ENCODE results near the gene TBC1D17. TPM values are rescaled to one million over a fixed set of nuclear protein-coding genes. Genes with fewer than 3 reads are reported as not detected.

The TBC1D17 gene
- total and polyA plus RNA-seq, 4 donors: 11.3 to 27.9 (median 17.2) TPM

GRCh38 chr19:49912965-49913685 is 35.6 kb downstream of the TBC1D17 start:
- Histone ChIP-seq H3K4me3 (ENCODE audit: low read depth in 1 of 3, low read length in 3 of 3) (no peak overlapping the region), H3K27ac (ENCODE audit: low read depth in 1 of 2, low read length in 2 of 2) (no peak overlapping the region), H3K9ac (ENCODE audit: low read depth in 1 of 2, low read length in 2 of 2) (no peak overlapping the region), H3K27me3 (ENCODE audit: control insufficient read depth in 4 of 4, insufficient read depth in 4 of 4, low read length in 3 of 4) (no peaks in the 10 kb centered on the region), H3K36me3 (ENCODE audit: control insufficient read depth in 4 of 4, insufficient read depth in 3 of 4, low read depth in 1 of 4, low read length in 3 of 4) (peaks cover 2 to 24% (median 14%) of the 10 kb centered on the region in 4 donors), H3K9me3 (ENCODE audit: control insufficient read depth in 4 of 4, low read length in 3 of 4) (no peaks in the 10 kb centered on the region), H3K4me1 (ENCODE audit: control insufficient read depth in 4 of 4, insufficient read depth in 4 of 4, low read length in 3 of 4) (peaks cover 0 to 25% (median 11%) of the 10 kb centered on the region in 4 donors)
- 84% methylated on average over 21 of the region's 21 CpGs for WGBS
- peak; percentile 52 for DNase-seq (ENCODE audit: low spot score)
- TF ChIP-seq FOXA1 (IDR thresholded peaks at IDR 0.05) (no peak), RAD21 (IDR thresholded peaks at IDR 0.05) (peak in 1 of 2 donors; percentile 46)

GRCh38 chr19:49913720-49914119 is 36.2 kb downstream of the TBC1D17 start:
- no peak overlapping the region for H3K27ac ChIP-seq (ENCODE audit: low read depth in 1 of 2, low read length in 2 of 2)
- no peak for TF ChIP-seq ZBTB33 (IDR thresholded peaks at IDR 0.05)
- no peak for TF ChIP-seq JUND (IDR thresholded peaks at IDR 0.05)
- no peak for TF ChIP-seq GABPA (IDR thresholded peaks at IDR 0.05 in 1 of 2, conservative IDR thresholded peaks at IDR 0.05 in 1 of 2)
- TF ChIP-seq FOXA2 (IDR thresholded peaks at IDR 0.05): no peak
- no peak for TF ChIP-seq TAF1 (conservative IDR thresholded peaks at IDR 0.05)
- TF ChIP-seq MAX (IDR thresholded peaks at IDR 0.05): no peak
- TF ChIP-seq EGR1 (IDR thresholded peaks at IDR 0.05; ENCODE audit: low read depth in 2 of 2): no peak
- no peak for TF ChIP-seq REST (IDR thresholded peaks at IDR 0.05)
- no peak for TF ChIP-seq RAD21 (IDR thresholded peaks at IDR 0.05)
- no peak for TF ChIP-seq SP1 (IDR thresholded peaks at IDR 0.05)
- no peak for TF ChIP-seq NR2F2 (IDR thresholded peaks at IDR 0.05)
- no peak for TF ChIP-seq HNF4G (IDR thresholded peaks at IDR 0.05)
- TF ChIP-seq CTCF (IDR thresholded peaks at IDR 0.05; ENCODE audit: low read depth, low read length, missing input control): no peak
- no peak for TF ChIP-seq RXRA (IDR thresholded peaks at IDR 0.05)
- TF ChIP-seq YY1 (IDR thresholded peaks at IDR 0.05): no peak
- TF ChIP-seq HNF4A (conservative IDR thresholded peaks at IDR 0.05): no peak
- no peak for TF ChIP-seq ATF3 (IDR thresholded peaks at IDR 0.05)
- no peak for TF ChIP-seq FOXA1 (IDR thresholded peaks at IDR 0.05)
- H3K4me1 ChIP-seq (ENCODE audit: control insufficient read depth in 4 of 4, insufficient read depth in 4 of 4, low read length in 3 of 4): peaks cover 0 to 29% (median 13%) of the 10 kb centered on the region in 4 donors
- no peak overlapping the region for H3K9ac ChIP-seq (ENCODE audit: low read depth in 1 of 2, low read length in 2 of 2)
- no peak overlapping the region for H3K4me3 ChIP-seq (ENCODE audit: low read depth in 1 of 3, low read length in 3 of 3)
- 96% methylated on average over 10 of the region's 10 CpGs for WGBS
- no peaks in the 10 kb centered on the region for H3K9me3 ChIP-seq (ENCODE audit: control insufficient read depth in 4 of 4, low read length in 3 of 4)
- peaks cover 2 to 18% (median 9%) of the 10 kb centered on the region in 4 donors for H3K36me3 ChIP-seq (ENCODE audit: control insufficient read depth in 4 of 4, insufficient read depth in 3 of 4, low read depth in 1 of 4, low read length in 3 of 4)
- no peaks in the 10 kb centered on the region for H3K27me3 ChIP-seq (ENCODE audit: control insufficient read depth in 4 of 4, insufficient read depth in 4 of 4, low read length in 3 of 4)
- no peak for DNase-seq (ENCODE audit: low spot score)
